RKO (cell line): ENCODE measurements around the gene ULBP2.
"Not testable (repeated sequence)": the region's sequence is repeated elsewhere in the genome, so short reads cannot be mapped to it uniquely, and the experiment has no call there.

Experiments
- DNase-seq: peaks from one replicate; pipeline ENCODE4 v3.0.0-alpha.2; 2016; ENCODE audit warnings: low spot score

Gene ULBP2

GRCh38 chr6:149969635-149970034 lies 27.8 kb downstream of the ULBP2 start:
- DNase-seq, result no peak

GRCh38 chr6:149974394-149974793 lies 32.6 kb downstream of the ULBP2 start:
- not testable (repeated sequence) for DNase-seq

- DNase-seq, result no peak
Observed at GRCh38 chr6:149974825-149975224, 33.0 kb downstream of the ULBP2 start.

GRCh38 chr6:149975400-149975799 lies 33.6 kb downstream of the ULBP2 start:
- DNase-seq, result no peak

- DNase-seq, result no peak
Observed at GRCh38 chr6:149977221-149977620, 35.4 kb downstream of the ULBP2 start.

GRCh38 chr6:149978610-149979009 lies 36.8 kb downstream of the ULBP2 start:
- DNase-seq, result no peak

- no peak for DNase-seq
Observed at GRCh38 chr6:149979293-149979692, 37.5 kb downstream of the ULBP2 start.

GRCh38 chr6:149983145-149983544 lies 41.3 kb downstream of the ULBP2 start:
- DNase-seq, result no peak

- DNase-seq, result no peak
Observed at GRCh38 chr6:149984773-149985172, 43.0 kb downstream of the ULBP2 start.

GRCh38 chr6:149985481-149985937 lies 43.7 kb downstream of the ULBP2 start:
- peak; percentile 30 for DNase-seq

GRCh38 chr6:149987602-149988107 lies 45.8 kb downstream of the ULBP2 start:
- DNase-seq, result no peak

- no peak for DNase-seq
Observed at GRCh38 chr6:149988550-149989346, 46.9 kb downstream of the ULBP2 start.

- no peak for DNase-seq
Observed at GRCh38 chr6:149990212-149990660, 48.4 kb downstream of the ULBP2 start.

GRCh38 chr6:149990661-149991471 lies 49.1 kb downstream of the ULBP2 start:
- no peak for DNase-seq

GRCh38 chr6:149991472-149991795 lies 49.6 kb downstream of the ULBP2 start:
- DNase-seq, result not testable (repeated sequence)

- no peak for DNase-seq
Observed at GRCh38 chr6:149991838-149992237, 50.0 kb downstream of the ULBP2 start.

- DNase-seq, result no peak
Observed at GRCh38 chr6:149995235-149995750, 53.5 kb downstream of the ULBP2 start.

GRCh38 chr6:149995971-149996370 lies 54.2 kb downstream of the ULBP2 start:
- no peak for DNase-seq
